GM12878 (cell line): ENCODE results near the gene PLXNA4. TPM values are rescaled to one million over a fixed set of nuclear protein-coding genes. Genes with fewer than 3 reads are reported as not detected.

Experiments used
- ATAC-seq: fragments of 200-7000 bp; cut with Tn5 transposase; 3 replicates; pipeline ENCODE4 v1.9.1; 2020; ENCODE audit warnings: mild to moderate bottlenecking, moderate library complexity
- BruUV-seq: library from RNA; stranded (reverse); fragments of 400-500 nt; replicated peaks from 2 replicates; lab custom pipeline; 2021; lab: Mats Ljungman, UMichigan
- CTCF ChIA-PET: fragments of 300-600 bp; sonication (Branson Sonifier 250); formaldehyde crosslinking; extraction: SDS; loops from one replicate; lab custom pipeline; 2021; ENCODE audit warnings: inconsistent platforms; lab: Yijun Ruan, JAX
- POLR2A ChIA-PET: fragments of 350-600 bp; formaldehyde crosslinking; extraction: SDS; loops from one replicate; lab custom pipeline; 2021; ENCODE audit warnings: inconsistent platforms; lab: Charles Lee
- RAD21 ChIA-PET: fragments of 300-600 bp; sonication (Branson Sonifier 250); formaldehyde crosslinking; loops from one replicate; lab custom pipeline; 2023; ENCODE audit warnings: antibody characterized with exemption; ENCODE audit not compliant: unreplicated experiment; lab: Charles Lee
- SMC1A ChIA-PET: fragments of 300-600 bp; sonication (Branson Sonifier 250); formaldehyde crosslinking; loops from one replicate; lab custom pipeline; 2023; ENCODE audit not compliant: unreplicated experiment, uncharacterized antibody; lab: Charles Lee
- DNase-seq: peaks from one replicate; pipeline ENCODE4 v3.0.0-alpha.2; 2011; ENCODE audit warnings: low read depth, low spot score
- FAIRE-seq: peaks from 3 replicates; lab custom pipeline; 2011; peaks lifted over from hg19 to GRCh38; lab: Jason Lieb, UNC
- H2AFZ ChIP-seq: 2 replicates; pipeline ENCODE4 v1.6.0; 2011; ENCODE audit warnings: low read depth, low read length, control low read depth; ENCODE audit not compliant: control insufficient read depth
- H3K27ac ChIP-seq: 2 replicates; pipeline ENCODE4 v1.5.1; 2011; ENCODE audit warnings: control low read depth; ENCODE audit not compliant: control insufficient read depth, insufficient read depth
- H3K27me3 ChIP-seq, 2 experiments: replicated peaks in 1 of 2; 2 replicates each; pipeline versions ENCODE4 v1.6.0 to v1.6.1; 2011; ENCODE audit warnings: low read length in 1 of 2; ENCODE audit not compliant: control insufficient read depth in 2 of 2, insufficient read depth in 2 of 2
- H3K36me3 ChIP-seq, 2 experiments: 2 replicates each; pipeline ENCODE4 v1.5.1; 2011; ENCODE audit warnings: low read length in 1 of 2; ENCODE audit not compliant: control insufficient read depth in 2 of 2, insufficient read depth in 2 of 2
- H3K4me1 ChIP-seq: 2 replicates; pipeline ENCODE4 v1.6.1; 2011; ENCODE audit warnings: mild to moderate bottlenecking, low read length, moderate library complexity, mixed read lengths; ENCODE audit not compliant: control insufficient read depth, insufficient read depth
- H3K4me2 ChIP-seq: 2 replicates; pipeline ENCODE4 v1.6.0; 2011; ENCODE audit warnings: control low read depth; ENCODE audit not compliant: control insufficient read depth, insufficient read depth
- H3K4me3 ChIP-seq: fragments of 200-600 bp; sonication (generic); 2 replicates; pipeline ENCODE4 v1.5.1; 2016
- H3K79me2 ChIP-seq: 2 replicates; pipeline ENCODE4 v1.6.0; 2011; ENCODE audit warnings: low read length; ENCODE audit not compliant: control insufficient read depth, insufficient read depth
- H3K9ac ChIP-seq: 2 replicates; pipeline ENCODE4 v1.8.0; 2011; ENCODE audit warnings: low read length, control low read depth, mixed read lengths; ENCODE audit not compliant: control insufficient read depth, insufficient read depth
- H3K9me3 ChIP-seq: replicated peaks from 3 replicates; pipeline ENCODE4 v1.5.1; 2011; ENCODE audit warnings: mild to moderate bottlenecking, low read length; ENCODE audit not compliant: control insufficient read depth, insufficient read depth
- H4K20me1 ChIP-seq: 2 replicates; pipeline ENCODE4 v1.6.0; 2011; ENCODE audit not compliant: control insufficient read depth, insufficient read depth
- BACH1 ChIP-seq: fragments of 450-650 bp; IDR thresholded peaks from 2 replicates; pipeline ENCODE4 v1.6.1; 2017; ENCODE audit warnings: mild to moderate bottlenecking, borderline replicate concordance
- CHD2 ChIP-seq: IDR thresholded peaks from 2 replicates; pipeline ENCODE4 v1.6.1; 2011; ENCODE audit warnings: low read depth, low read length, improper control_type of control experiment, borderline replicate concordance
- HDAC6 ChIP-seq: fragments of 200-600 bp; sonication (generic); IDR thresholded peaks from one replicate; pipeline ENCODE4 v1.8.0; 2017; ENCODE audit warnings: antibody characterized with exemption; ENCODE audit not compliant: unreplicated experiment
- IRF4 ChIP-seq: IDR thresholded peaks from 2 replicates; pipeline ENCODE4 v1.6.1; 2011; ENCODE audit warnings: low read depth, low read length
- SMARCA5 ChIP-seq: fragments of 450-650 bp; IDR thresholded peaks from 2 replicates; pipeline ENCODE4 v1.6.1; 2017; ENCODE audit warnings: mild to moderate bottlenecking
- SUPT20H ChIP-seq: IDR thresholded peaks from 2 replicates; pipeline ENCODE4 v1.6.1; 2011; ENCODE audit warnings: low read depth, mild to moderate bottlenecking, low read length, moderate library complexity, borderline replicate concordance; ENCODE audit not compliant: control insufficient read depth
- WGBS: methylation state at CpG from one replicate; pipeline ENCODE4 v1.1.6; 2016; ENCODE audit warnings: low lambda C conversion rate; ENCODE audit not compliant: insufficient replicate concordance, insufficient coverage; ENCODE audit errors: missing lambda C conversion rate; 5-methylcytosine and 5-hydroxymethylcytosine counted together
- in situ Hi-C: fragments of 300-500 bp; cut with MboI; formaldehyde crosslinking; loops from 9 replicates; pipeline ENCODE4 v1.14.3; 2018; ENCODE audit warnings: mixed read lengths
- intact Hi-C: fragments of 100-400 bp; cut with micrococcal nuclease; formaldehyde crosslinking; loops from one replicate; pipeline ENCODE4 v1.14.2; 2022; ENCODE audit not compliant: unreplicated experiment
- polyA plus RNA-seq, 11 experiments: library from polyadenylated mRNA; depleted of rRNA in 4 of 11; unstranded in 6 of 11; stranded (reverse) in 5 of 11; fragments of >200 nt; fragmentation: Nextera tagmentation in 4 of 11; fragmentation: Illumina TruSeq in 1 of 11; extraction: Ambion mirVana in 4 of 11; extraction: Trizol in 1 of 11; gene quantifications; 1 replicate in 1 of 11; 2 replicates in 10 of 11; pipeline versions ENCODE4 v1.2.1 to v1.2.3, GENCODE V29; 2011 to 2016; ENCODE audit warnings: inconsistent platforms in 2 of 11, missing spikeins in 2 of 11, low read depth in 1 of 11
- total RNA-seq, 4 experiments: library from RNA; depleted of rRNA in 3 of 4; stranded (reverse); fragments of >200 nt in 3 of 4; fragmentation: Illumina TruSeq in 1 of 4; extraction: Trizol in 1 of 4; gene quantifications; 2 replicates each; pipeline versions ENCODE4 v1.2.1 to v1.2.3, GENCODE V29; 2013 to 2021
- TF ChIP-seq, protein P1 (sequence below): IDR thresholded peaks from 2 replicates; pipeline ENCODE4 v1.6.1; 2012; ENCODE audit warnings: mild to moderate bottlenecking, low read depth, low read length

PLXNA4 gene
- total and polyA plus RNA-seq, 10 of the 15 experiments (the other 5 are each of a cell fraction or from before 2014, with no cell fraction given): 0.03 TPM; not detected in 9

DNA sequence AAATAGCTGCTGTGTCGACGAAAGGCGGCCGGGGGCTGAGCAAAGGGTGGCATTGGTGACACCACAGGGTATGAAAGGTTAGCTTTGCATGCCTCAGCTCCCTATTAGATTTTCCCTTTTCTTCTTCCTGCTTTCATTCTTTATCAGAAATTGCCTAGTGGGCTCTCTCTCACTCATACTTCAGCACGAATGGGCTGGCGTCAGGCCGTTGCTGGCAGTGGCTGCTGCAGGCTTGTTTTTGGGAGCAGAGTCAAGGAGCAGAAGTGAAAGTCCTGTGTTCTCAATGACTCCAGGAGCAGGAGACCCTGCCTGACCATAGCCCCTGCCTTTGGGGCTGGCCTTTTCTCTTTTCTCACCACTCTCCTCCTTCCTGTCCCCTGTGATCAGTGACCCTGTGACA lies 318.0 kb downstream of the PLXNA4 start:
- Histone ChIP-seq H3K9ac (no peak overlapping the region), H3K27ac (no peak overlapping the region), H3K79me2 (no peaks in the 10 kb centered on the region), H2AFZ (no peak overlapping the region), H4K20me1 (no peaks in the 10 kb centered on the region), H3K4me1 (no peaks in the 10 kb centered on the region), H3K27me3 (no peaks in the 10 kb centered on the region; a peak in 1 of 4 replicates), H3K4me3 (no peak overlapping the region), H3K4me2 (no peak overlapping the region), H3K36me3 (no peaks in the 10 kb centered on the region), H3K9me3 (no peaks in the 10 kb centered on the region)
- ChIA-PET CTCF (no interaction called here), SMC1A (no interaction called here), RAD21 (no interaction called here), POLR2A (no interaction called here)
- in situ Hi-C loops: no loop called here
- FAIRE-seq (no peak), ATAC-seq (no peak), DNase-seq (no peak)
- 53% methylated on average over 7 of the region's 7 CpGs for WGBS
- BruUV-seq: no TSS peak
- no peak for TF ChIP-seq BACH1
- no peak for TF ChIP-seq SMARCA5
- no peak for TF ChIP-seq IRF4
- TF ChIP-seq SUPT20H: no peak
- no peak for TF ChIP-seq HDAC6
- TF ChIP-seq, protein P1, sequence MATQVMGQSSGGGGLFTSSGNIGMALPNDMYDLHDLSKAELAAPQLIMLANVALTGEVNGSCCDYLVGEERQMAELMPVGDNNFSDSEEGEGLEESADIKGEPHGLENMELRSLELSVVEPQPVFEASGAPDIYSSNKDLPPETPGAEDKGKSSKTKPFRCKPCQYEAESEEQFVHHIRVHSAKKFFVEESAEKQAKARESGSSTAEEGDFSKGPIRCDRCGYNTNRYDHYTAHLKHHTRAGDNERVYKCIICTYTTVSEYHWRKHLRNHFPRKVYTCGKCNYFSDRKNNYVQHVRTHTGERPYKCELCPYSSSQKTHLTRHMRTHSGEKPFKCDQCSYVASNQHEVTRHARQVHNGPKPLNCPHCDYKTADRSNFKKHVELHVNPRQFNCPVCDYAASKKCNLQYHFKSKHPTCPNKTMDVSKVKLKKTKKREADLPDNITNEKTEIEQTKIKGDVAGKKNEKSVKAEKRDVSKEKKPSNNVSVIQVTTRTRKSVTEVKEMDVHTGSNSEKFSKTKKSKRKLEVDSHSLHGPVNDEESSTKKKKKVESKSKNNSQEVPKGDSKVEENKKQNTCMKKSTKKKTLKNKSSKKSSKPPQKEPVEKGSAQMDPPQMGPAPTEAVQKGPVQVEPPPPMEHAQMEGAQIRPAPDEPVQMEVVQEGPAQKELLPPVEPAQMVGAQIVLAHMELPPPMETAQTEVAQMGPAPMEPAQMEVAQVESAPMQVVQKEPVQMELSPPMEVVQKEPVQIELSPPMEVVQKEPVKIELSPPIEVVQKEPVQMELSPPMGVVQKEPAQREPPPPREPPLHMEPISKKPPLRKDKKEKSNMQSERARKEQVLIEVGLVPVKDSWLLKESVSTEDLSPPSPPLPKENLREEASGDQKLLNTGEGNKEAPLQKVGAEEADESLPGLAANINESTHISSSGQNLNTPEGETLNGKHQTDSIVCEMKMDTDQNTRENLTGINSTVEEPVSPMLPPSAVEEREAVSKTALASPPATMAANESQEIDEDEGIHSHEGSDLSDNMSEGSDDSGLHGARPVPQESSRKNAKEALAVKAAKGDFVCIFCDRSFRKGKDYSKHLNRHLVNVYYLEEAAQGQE: no peak
- no peak for TF ChIP-seq CHD2
- intact Hi-C loops: loop anchor here (10.0 kb wide), 1 partner anchor 563 kb away; no protein-coding TSS in a partner anchor
